GM18517 (cell line): Measurements from ENCODE around the gene GRK1.

ENCODE experiments used
- ATAC-seq: cut with Tn5 transposase; IDR thresholded peaks from one replicate; pipeline ENCODE4 v1.9.1; 2021; ENCODE audit warnings: mild to moderate bottlenecking, moderate library complexity; ENCODE audit not compliant: unreplicated experiment

Gene GRK1

GRCh38 chr13:113632706-113633484 lies 34.1 kb upstream of the GRK1 start:
- no peak for ATAC-seq

DNA sequence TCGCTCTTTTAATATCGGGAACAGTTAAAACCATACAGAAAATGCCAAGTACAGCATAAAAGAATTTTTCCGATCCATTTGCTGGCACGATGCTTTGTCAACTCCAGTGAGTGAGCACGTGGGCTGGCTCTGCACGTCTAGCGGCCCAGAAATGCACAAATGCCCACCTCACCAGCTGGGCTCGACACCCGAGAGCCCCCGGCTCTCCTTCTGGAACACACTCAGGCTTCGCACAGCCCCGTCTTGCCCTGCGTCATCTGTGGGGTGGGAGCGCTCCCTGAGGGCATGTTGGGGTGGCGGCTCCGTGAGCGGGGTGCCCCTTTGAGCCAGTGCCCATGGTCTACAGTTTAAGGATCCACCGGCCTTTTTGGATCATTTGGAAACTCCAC lies 33.5 kb upstream of the GRK1 start:
- ATAC-seq: no peak

DNA sequence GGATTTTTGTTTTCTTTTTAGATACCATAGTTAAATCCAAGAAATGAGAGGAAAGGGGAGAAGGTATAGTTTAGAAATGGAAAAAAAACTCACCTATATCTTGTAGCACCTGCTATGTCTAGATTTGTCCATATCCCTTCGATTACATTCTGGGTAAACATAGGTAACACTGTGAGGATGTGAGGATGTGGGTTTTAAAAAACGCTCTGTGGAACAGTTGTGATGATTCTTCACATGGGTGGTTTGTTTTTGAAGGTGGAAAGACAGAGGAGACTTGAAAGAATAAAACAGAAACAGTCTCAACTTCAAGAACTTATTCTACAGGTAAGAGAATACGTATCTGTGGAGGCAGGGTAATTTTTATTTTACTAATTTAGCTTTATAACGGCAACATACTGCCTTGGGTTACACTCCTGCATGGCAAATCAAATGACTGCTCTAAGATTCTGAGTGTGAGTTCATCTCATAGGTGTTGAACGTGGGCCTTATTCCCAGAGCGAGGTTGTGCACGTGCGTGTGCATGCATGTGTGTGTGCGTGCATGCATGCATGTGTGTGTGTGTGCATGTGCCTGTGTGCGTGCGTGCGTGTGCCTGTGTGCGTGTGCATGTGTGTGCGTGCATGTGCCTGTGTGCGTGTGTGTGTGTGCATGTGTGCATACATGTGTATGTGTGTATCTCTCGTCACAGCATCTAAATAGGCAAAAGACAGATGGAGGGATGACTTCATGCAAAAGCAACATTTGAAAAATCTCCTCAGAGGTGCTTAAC lies 32.6 kb upstream of the GRK1 start:
- ATAC-seq: no peak

DNA sequence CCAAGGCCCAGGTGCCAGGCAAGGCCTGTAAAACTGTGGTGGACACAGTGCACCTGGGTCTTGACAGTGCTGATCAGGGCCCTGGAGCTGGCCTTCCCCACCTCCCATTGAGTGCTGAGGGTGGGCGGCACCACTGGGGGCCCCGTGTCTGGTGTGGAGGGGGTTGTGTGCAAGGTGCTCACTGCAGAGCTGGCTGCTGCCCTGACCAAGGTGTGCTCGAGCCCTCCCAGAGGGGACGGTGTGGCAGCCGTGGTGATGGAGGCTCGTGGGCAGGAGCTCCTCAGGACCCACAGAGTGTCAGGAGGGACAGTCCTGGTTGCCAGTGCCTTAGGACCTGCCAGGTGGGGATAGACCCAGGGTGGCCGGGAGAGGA lies 32.0 kb upstream of the GRK1 start:
- ATAC-seq: no peak

GRCh38 chr13:113635709-113636108 lies 31.3 kb upstream of the GRK1 start:
- no peak for ATAC-seq

GRCh38 chr13:113636266-113636963 lies 30.6 kb upstream of the GRK1 start:
- no peak for ATAC-seq

- no peak for ATAC-seq
These were observed 29.5 kb upstream of the GRK1 start for GRCh38 chr13:113637262-113638160.

DNA sequence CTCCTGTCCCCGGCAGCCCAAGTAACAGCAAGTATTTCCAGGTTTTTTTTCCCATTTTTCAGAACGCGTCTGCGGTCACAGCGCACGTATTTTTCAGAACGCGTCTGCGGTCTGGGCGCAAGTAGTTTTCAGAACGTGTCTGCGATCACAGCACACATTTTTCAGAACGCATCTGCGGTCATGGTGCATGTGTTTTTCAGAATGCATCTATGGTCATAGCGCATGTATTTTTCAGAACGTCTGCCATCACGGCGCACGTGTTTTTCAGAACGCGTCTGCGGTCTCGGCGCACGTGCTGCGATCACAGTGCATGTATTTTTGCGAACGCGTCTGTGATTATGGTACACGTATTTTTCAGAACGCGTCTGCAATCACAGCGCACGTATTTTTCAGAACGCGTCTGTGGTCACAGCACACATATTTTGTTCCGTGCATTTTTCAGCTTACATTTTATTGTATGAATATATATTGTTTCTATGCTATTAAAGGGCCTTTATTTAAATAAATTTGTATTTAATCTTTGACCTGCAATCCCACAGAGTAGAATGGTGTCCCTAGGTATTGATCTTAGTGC lies 28.8 kb upstream of the GRK1 start:
- no peak for ATAC-seq

GRCh38 chr13:113638806-113639205 lies 28.2 kb upstream of the GRK1 start:
- no peak for ATAC-seq

DNA sequence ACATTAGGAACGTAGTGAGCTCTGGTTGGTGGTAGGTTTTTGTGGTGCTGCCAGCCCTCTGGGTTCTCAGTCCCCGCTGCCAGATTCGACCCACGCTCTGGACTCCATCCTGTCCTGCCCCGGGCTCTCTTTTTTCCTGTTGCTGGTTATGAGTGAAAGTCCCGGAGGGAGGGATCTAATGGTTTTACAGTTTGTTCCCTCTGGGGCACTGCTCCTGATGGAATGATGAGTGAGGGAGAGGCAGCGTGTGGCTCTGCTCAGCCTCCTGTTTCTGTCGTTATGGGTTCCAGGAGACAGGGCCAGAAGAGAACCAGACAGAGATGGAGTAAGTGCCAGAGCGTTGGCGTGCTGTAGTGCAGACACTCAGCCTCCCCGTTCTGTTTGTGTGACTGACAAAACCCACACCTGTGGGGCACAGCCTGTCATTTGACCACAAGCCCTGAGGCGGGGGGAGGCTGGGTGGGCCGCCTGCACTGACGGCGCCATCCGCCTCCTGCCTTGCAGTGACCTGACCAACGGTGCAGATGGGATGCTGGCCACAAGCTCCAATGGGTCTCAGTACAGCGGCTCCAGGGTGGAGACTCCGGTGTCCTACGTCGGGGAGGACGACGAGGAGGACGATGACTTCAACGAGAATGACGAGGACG lies 27.3 kb upstream of the GRK1 start:
- no peak for ATAC-seq

DNA sequence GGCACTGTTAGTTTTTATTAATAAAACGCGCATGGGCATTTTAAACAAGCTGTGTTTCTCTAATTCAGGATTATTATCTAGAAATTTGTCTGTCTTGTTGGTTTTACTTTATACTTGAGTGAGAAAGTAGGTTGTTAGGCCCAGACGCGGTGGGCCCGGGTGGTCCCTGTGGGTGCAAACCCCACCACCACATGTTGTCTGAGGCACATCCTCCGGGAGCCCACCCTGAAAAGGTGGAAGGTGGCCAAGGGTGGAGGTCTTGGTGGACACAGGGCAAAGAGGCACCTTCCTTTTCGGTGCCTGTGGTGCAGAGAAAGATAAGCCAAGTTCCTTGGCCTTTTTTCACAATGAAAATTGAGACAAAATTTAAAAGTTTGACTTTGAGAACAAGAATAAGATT lies 25.6 kb upstream of the GRK1 start:
- ATAC-seq: no peak

DNA sequence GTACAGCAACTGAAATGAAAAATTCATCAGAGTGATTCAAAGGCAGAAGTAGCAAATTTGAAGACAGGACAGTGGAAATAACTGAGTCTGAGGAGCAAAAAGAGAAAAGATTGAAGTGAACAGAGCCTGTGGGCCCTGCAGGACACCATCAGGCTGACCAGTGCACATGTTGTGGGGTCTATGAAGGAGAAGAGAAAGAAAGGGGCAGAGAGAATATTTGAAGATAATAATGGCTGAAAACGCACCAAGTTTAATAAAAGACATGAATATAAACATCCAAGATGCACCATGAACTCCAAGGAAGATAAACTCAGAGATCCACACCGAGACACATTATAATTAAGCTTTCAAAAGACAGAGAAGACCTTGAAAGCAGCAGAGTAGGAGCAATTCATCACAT lies 24.5 kb upstream of the GRK1 start:
- ATAC-seq: no peak

DNA sequence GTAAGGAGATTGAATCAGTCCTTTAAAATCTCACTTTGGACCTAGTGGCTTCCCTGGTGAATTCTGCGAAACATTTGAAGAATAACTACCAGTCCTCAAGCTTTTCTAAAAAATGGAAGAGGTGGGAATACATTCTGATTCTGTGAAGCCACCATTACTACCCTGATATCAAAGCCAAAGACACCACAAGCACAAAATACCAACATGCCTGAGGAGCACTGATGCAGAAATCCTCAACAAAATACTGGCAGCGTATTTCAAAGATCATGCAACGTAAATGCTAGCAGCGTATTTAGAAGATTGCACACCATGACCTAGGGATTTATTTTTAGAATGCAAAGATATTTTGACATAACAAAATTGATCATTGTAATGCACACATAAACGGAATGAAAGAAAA lies 23.4 kb upstream of the GRK1 start:
- no peak for ATAC-seq

GRCh38 chr13:113644800-113645199 lies 22.2 kb upstream of the GRK1 start:
- ATAC-seq: no peak

GRCh38 chr13:113645329-113645728 lies 21.7 kb upstream of the GRK1 start:
- ATAC-seq: no peak

- ATAC-seq: no peak
These were observed 20.6 kb upstream of the GRK1 start for GRCh38 chr13:113646376-113646775.

GRCh38 chr13:113646921-113647340 lies 20.1 kb upstream of the GRK1 start:
- ATAC-seq: no peak

DNA sequence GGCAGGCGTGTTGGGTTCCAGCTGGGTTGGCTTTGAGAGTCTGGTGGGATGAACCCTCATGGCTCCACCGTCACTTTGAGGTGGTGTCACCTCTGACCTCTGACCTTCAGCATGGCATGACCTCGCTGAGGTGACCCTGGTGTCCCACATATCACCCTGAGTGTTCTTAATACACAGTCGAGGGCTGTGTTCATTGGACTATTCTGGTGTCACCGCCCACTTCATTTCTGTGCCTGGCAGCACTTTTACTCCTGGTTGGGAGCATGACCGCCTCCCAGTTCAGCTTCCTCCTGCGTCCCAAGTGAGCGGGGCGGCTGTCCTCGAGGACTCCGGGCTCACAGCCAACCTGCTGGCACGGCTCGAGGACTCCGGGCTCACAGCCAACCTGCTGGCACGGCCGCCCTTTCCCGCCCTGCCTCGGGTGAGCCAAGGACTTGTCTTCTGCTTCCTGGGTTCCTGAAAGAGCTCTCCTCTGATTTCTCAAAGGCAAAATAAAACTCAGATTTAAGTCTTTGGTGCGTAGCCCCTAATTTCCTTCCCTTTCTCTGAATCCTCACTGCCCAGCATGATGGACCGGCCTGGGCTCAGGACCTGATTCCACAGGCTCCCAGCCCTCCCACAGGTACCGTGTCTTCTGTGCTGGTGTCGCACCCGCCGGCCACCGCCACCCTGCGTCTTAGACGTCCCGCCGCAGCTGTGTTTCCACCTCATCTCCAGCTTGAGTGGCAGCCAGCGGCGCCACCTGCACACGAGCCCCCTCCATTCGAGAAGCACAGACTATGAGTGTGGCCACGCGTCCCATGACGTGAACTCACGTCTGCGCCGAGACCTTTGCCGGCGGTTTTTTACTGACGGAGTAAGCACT lies 19.4 kb upstream of the GRK1 start:
- ATAC-seq: no peak

DNA sequence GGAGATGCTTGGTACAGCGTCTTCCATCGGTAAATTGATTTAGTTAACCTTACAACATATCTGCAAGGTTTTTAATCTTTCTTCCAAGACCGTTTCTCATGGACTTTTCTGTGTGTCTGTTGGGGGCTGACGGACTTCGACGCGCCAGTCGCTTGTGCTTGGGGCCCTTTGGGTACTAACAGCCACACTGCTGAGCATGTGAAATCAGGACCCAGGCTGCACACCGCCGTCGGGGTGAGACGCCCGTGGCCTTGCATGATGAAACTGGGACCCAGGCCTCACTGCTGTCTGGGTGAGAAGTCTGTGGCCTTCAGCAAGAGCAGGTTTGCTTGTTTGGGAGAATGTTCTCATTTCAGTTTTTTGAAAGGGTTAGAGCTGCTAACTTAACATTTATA lies 18.8 kb upstream of the GRK1 start:
- no peak for ATAC-seq
